Pancreas (tissue), 10 donors: ENCODE results near the gene MYO18A. TPM values are rescaled to one million over a fixed set of nuclear protein-coding genes. Genes with fewer than 3 reads are reported as not detected.

Experiments
- ATAC-seq, 4 donors: fragments of 200-7000 bp; cut with Tn5 transposase; one replicate each; pipeline versions ENCODE4 v1.8.0 to v1.9.1; 2020; ENCODE audit warnings: mild to moderate bottlenecking in 4 of 4, moderate library complexity in 4 of 4
- DNase-seq, 6 donors: peaks; one replicate each; pipeline ENCODE4 v3.0.0-alpha.2; 2020
- FAIRE-seq: peaks from 2 replicates; lab custom pipeline; 2012; peaks lifted over from hg19 to GRCh38; lab: Jason Lieb, UNC
- H3K27ac ChIP-seq, 4 donors: fragments of 200-600 bp; sonication (generic); 1 replicate in 3 of 4; 2 replicates in 1 of 4; pipeline versions ENCODE4 v1.5.0 to v1.8.0; 2020
- H3K27me3 ChIP-seq, 4 donors: fragments of 200-600 bp; one replicate each; pipeline ENCODE4 v1.8.0; 2021
- H3K36me3 ChIP-seq, 3 donors: fragments of 200-600 bp; sonication (generic) in 1 of 3; one replicate each; pipeline versions ENCODE4 v1.5.0 to v1.8.0; 2020 to 2021
- H3K4me1 ChIP-seq, 3 donors: fragments of 200-600 bp; one replicate each; pipeline ENCODE4 v1.8.0; 2021
- H3K4me3 ChIP-seq, 4 donors: fragments of 200-600 bp; sonication (generic) in 2 of 4; one replicate each; pipeline versions ENCODE4 v1.5.0 to v1.8.0; 2020 to 2021
- H3K9me3 ChIP-seq, 4 donors: fragments of 200-600 bp; one replicate each; pipeline ENCODE4 v1.8.0; 2021
- CTCF ChIP-seq, 4 donors: fragments of 200-600 bp; sonication (generic) in 3 of 4; IDR thresholded peaks; one replicate each; pipeline versions ENCODE4 v1.5.0 to v1.8.0; 2021; ENCODE audit warnings: antibody characterized with exemption in 4 of 4
- WGBS, 2 donors: extraction: QIAGEN DNeasy Blood & Tissue Kit; methylation state at CpG; one replicate each; pipeline ENCODE4 v1.1.7; 2013; 5-methylcytosine and 5-hydroxymethylcytosine counted together
- intact Hi-C, 3 donors: fragments of 100-400 bp; cut with DNase I; formaldehyde crosslinking; loops; one replicate each; pipeline versions ENCODE4 v1.11.1 to v1.14.2; 2022
- polyA plus RNA-seq, 2 donors: library from polyadenylated mRNA; stranded (reverse); fragments of 200-250 nt; gene quantifications; one replicate each; pipeline ENCODE4 v1.2.3, GENCODE V29; 2013
- total RNA-seq, 6 donors: library from RNA; stranded (reverse); fragmentation: NEBNext Ultra II Directional in 4 of 6; extraction: Animal tissue kit (Norgen Biotek cat#: 25700) in 4 of 6; gene quantifications; one replicate each; pipeline versions ENCODE4 v1.2.1 to v1.2.4, GENCODE V29; 2021 to 2023
- donor health status: healthy with polysubstance abuse.
- donor health status: DM: no; HTN: no; CAD: no; lungs with moderate emphysema.
- donor health status: DM: no; HTN: no; CAD: no.
- donor health status: control.
- donor health status: control.
- donor health status: Bipolar disorder and iron deficiency.
- donor health status: DM: yes; HTN: yes; CAD: no.
- donor health status: DM: no; HTN: no; CAD: no.
- donor health status: DM: no; HTN: no; CAD: no.
- donor health status: DM: yes; HTN: yes; CAD: no.

The MYO18A gene
- total and polyA plus RNA-seq, 8 donors = 21.3 to 85.3 (median 33.5) TPM

GRCh38 chr17:29119265-29119664 lies 60.9 kb downstream of the MYO18A start:
- intact Hi-C loops = loop anchor here in 1 of 3 donors (10.0 kb wide), 1 partner anchor 154 kb away; no protein-coding TSS in a partner anchor
- H3K27me3 ChIP-seq = no peaks in the 10 kb centered on the region
- no peak for ATAC-seq
- no peaks in the 10 kb centered on the region for H3K4me1 ChIP-seq
- H3K4me3 ChIP-seq = no peak overlapping the region
- H3K36me3 ChIP-seq = peaks cover 2 to 40% (median 13%) of the 10 kb centered on the region in 3 donors
- no peak for DNase-seq
- no peak overlapping the region for H3K27ac ChIP-seq
- no peaks in the 10 kb centered on the region for H3K9me3 ChIP-seq
- 91 to 93% methylated on average over 6 of the region's 6 CpGs for WGBS, 2 donors
- no peak for TF ChIP-seq CTCF (IDR thresholded peaks at IDR 0.05)
- FAIRE-seq = no peak

DNA sequence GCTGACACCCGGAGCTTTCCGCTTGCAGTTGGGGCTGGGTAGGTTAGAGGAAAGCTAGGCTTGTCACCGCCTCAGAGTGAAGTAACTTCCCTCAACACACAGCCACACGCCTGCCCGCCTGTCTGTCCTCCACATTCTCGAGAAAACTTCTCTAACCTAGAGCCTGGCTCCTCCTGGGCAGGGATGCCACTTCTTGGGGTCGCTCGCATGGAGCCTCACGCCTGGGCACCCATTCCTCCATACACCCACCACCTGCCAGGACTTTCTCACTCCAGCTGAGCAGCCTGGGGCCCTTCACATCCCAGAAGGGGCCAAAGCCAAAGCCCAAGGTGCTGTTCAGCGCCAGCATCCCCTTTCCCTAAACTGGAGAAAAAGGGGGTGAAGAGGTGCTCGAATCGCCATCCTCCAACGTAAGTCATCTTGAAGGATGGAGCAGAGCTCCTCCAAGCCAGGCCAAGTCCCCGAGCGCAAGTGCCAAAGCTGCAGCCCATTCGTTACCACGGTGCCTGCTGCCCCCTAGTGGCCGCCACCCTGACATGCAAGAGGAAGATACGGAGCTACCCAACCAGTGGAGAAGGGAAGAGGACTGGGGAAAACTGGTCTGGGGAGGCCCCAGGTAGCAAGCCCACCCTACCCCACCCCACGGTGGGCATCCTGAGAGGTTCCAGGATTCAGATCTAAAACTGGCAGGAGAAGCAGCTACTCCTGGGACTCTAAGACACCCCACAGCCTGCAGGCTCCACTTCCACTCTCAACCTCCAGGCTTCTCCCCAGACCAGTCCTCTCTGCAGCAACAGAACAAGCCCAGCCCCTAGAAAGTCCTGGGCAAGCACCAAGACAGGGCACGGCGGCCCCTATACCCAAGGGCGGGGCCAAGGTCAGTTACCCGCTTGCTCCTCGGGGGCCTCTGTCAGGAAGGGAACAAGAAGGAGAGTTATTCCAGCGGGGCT lies 63.1 kb downstream of the MYO18A start:
- Histone ChIP-seq H3K27ac (no peak overlapping the region), H3K9me3 (no peaks in the 10 kb centered on the region), H3K4me3 (no peak overlapping the region), H3K27me3 (no peaks in the 10 kb centered on the region), H3K36me3 (peaks cover 2 to 42% (median 13%) of the 10 kb centered on the region in 3 donors), H3K4me1 (peaks cover 0 to 8% (median 6%) of the 10 kb centered on the region in 3 donors)
- intact Hi-C loops = loop anchor here in 1 of 3 donors (10.0 kb wide), 1 partner anchor 152 kb away; no protein-coding TSS in a partner anchor
- peak; percentile 59 to 93 (median 82) for DNase-seq
- no peak for FAIRE-seq
- peak; percentile 70 to 85 (median 77) for ATAC-seq
- TF ChIP-seq CTCF (IDR thresholded peaks at IDR 0.05) = peak; percentile 82 to 94 (median 92)
- WGBS, 2 donors = 47 to 48% methylated on average over 25 to 26 of the region's 26 CpGs

GRCh38 chr17:29115961-29116803 lies 64.0 kb downstream of the MYO18A start:
- intact Hi-C loops = loop anchor here in 1 of 3 donors (10.0 kb wide), 1 partner anchor 151 kb away; no protein-coding TSS in a partner anchor
- no peaks in the 10 kb centered on the region for H3K27me3 ChIP-seq
- no peak for FAIRE-seq
- no peak for ATAC-seq
- no peak overlapping the region for H3K4me3 ChIP-seq
- H3K4me1 ChIP-seq = peaks cover 7 to 15% (median 13%) of the 10 kb centered on the region in 3 donors
- WGBS, 2 donors = 69 to 71% methylated on average over 18 to 19 of the region's 20 CpGs
- no peak overlapping the region for H3K27ac ChIP-seq
- H3K36me3 ChIP-seq = peaks cover 2 to 37% (median 9%) of the 10 kb centered on the region in 3 donors
- peak in 3 of 4 donors; percentile 8 to 26 (median 23) for TF ChIP-seq CTCF (IDR thresholded peaks at IDR 0.05)
- DNase-seq = no peak
- no peaks in the 10 kb centered on the region for H3K9me3 ChIP-seq

- no peaks in the 10 kb centered on the region for H3K9me3 ChIP-seq
- intact Hi-C loops = loop anchor here in 1 of 3 donors (10.0 kb wide), 1 partner anchor 151 kb away; no protein-coding TSS in a partner anchor
- WGBS, 2 donors = 88 to 98% methylated on average over 9 of the region's 9 CpGs
These were observed 64.8 kb downstream of the MYO18A start for GRCh38 chr17:29115435-29115834.

More at GRCh38 chr17:29115435-29115834, 64.8 kb downstream of the MYO18A start:
- Histone ChIP-seq H3K27ac (no peak overlapping the region), H3K4me1 (peaks cover 9 to 20% (median 18%) of the 10 kb centered on the region in 3 donors), H3K36me3 (peaks cover 2 to 29% (median 4%) of the 10 kb centered on the region in 3 donors), H3K4me3 (no peak overlapping the region), H3K27me3 (no peaks in the 10 kb centered on the region)
- ATAC-seq (no peak), DNase-seq (no peak), FAIRE-seq (no peak)
- TF ChIP-seq CTCF (IDR thresholded peaks at IDR 0.05) = no peak
